H9 (cell line): ENCODE measurements around the gene MEI4. TPM values are rescaled to one million over a fixed set of nuclear protein-coding genes. Genes with fewer than 3 reads are reported as not detected.

Experiments
- DNase-seq: peaks from one replicate; pipeline ENCODE4 v3.0.0-alpha.2; 2017
- H2AFZ ChIP-seq: one replicate; pipeline ENCODE4 v1.6.1; 2013; ENCODE audit warnings: mild to moderate bottlenecking, low read length, control low read depth, moderate library complexity
- H2AK5ac ChIP-seq: 2 replicates; pipeline ENCODE4 v1.6.1; 2013; ENCODE audit warnings: low read length, control low read depth, mixed read lengths; ENCODE audit not compliant: insufficient read length
- H2BK120ac ChIP-seq: one replicate; pipeline ENCODE4 v1.6.1; 2013; ENCODE audit warnings: low read depth, mild to moderate bottlenecking, low read length, control low read depth, inconsistent platforms; ENCODE audit not compliant: poor library complexity, severe bottlenecking
- H2BK12ac ChIP-seq: 2 replicates; pipeline ENCODE4 v1.6.1; 2013; ENCODE audit warnings: low read length, control low read depth, mixed read lengths, low read depth; ENCODE audit not compliant: insufficient read length
- H2BK15ac ChIP-seq: 2 replicates; pipeline ENCODE4 v1.6.1; 2013; ENCODE audit warnings: low read depth, low read length, control low read depth
- H2BK20ac ChIP-seq: one replicate; pipeline ENCODE4 v1.6.1; 2013; ENCODE audit warnings: low read depth, mild to moderate bottlenecking, low read length, control low read depth, inconsistent platforms; ENCODE audit not compliant: poor library complexity, severe bottlenecking
- H2BK5ac ChIP-seq: 2 replicates; pipeline ENCODE4 v1.6.1; 2013; ENCODE audit warnings: low read length, control low read depth, mixed read lengths; ENCODE audit not compliant: insufficient read length
- H3K14ac ChIP-seq: 2 replicates; pipeline ENCODE4 v1.6.1; 2013; ENCODE audit warnings: low read length, control low read depth; ENCODE audit not compliant: insufficient read depth
- H3K18ac ChIP-seq: 2 replicates; pipeline ENCODE4 v1.6.1; 2013; ENCODE audit warnings: low read depth, mild to moderate bottlenecking, mixed read lengths, low read length, control low read depth; ENCODE audit not compliant: insufficient read length
- H3K23ac ChIP-seq: 2 replicates; pipeline ENCODE4 v1.6.1; 2013; ENCODE audit warnings: low read length, control low read depth, mixed read lengths, low read depth; ENCODE audit not compliant: insufficient read length
- H3K23me2 ChIP-seq: 2 replicates; pipeline ENCODE4 v1.6.1; 2013; ENCODE audit warnings: low read depth, mild to moderate bottlenecking, mixed read lengths, low read length, control low read depth; ENCODE audit not compliant: insufficient read length, poor library complexity, severe bottlenecking
- H3K27ac ChIP-seq: 2 replicates; pipeline ENCODE4 v1.5.1; 2013; ENCODE audit warnings: low read length, control low read depth, mixed read lengths, low read depth; ENCODE audit not compliant: insufficient read length
- H3K27me3 ChIP-seq: 2 replicates; pipeline ENCODE4 v1.6.1; 2013; ENCODE audit warnings: low read length, control low read depth, inconsistent platforms; ENCODE audit not compliant: insufficient read depth
- H3K4ac ChIP-seq: 2 replicates; pipeline ENCODE4 v1.6.1; 2013; ENCODE audit warnings: low read depth, mild to moderate bottlenecking, control low read depth, inconsistent platforms, low read length, moderate library complexity
- H3K4me1 ChIP-seq: 2 replicates; pipeline ENCODE4 v1.6.1; 2013; ENCODE audit warnings: low read length, control low read depth, inconsistent platforms; ENCODE audit not compliant: insufficient read depth
- H3K4me2 ChIP-seq: 2 replicates; pipeline ENCODE4 v1.6.1; 2013; ENCODE audit warnings: low read length, control low read depth, mixed read lengths; ENCODE audit not compliant: insufficient read length, insufficient read depth
- H3K56ac ChIP-seq: 2 replicates; pipeline ENCODE4 v1.6.1; 2013; ENCODE audit warnings: low read depth, mild to moderate bottlenecking, mixed read lengths, low read length, control low read depth; ENCODE audit not compliant: insufficient read length
- H3K79me1 ChIP-seq: 2 replicates; pipeline ENCODE4 v1.6.1; 2013; ENCODE audit warnings: low read depth, mild to moderate bottlenecking, moderate library complexity, low read length, control low read depth, inconsistent platforms; ENCODE audit not compliant: insufficient read depth, poor library complexity, severe bottlenecking
- H3K79me2 ChIP-seq: 2 replicates; pipeline ENCODE4 v1.6.1; 2013; ENCODE audit warnings: low read length, control low read depth, inconsistent platforms; ENCODE audit not compliant: insufficient read depth
- H3K9ac ChIP-seq: 2 replicates; pipeline ENCODE4 v1.6.1; 2013; ENCODE audit warnings: low read length, control low read depth, mixed read lengths; ENCODE audit not compliant: insufficient read length; ENCODE audit errors: extremely low read depth
- H3K9me3 ChIP-seq: one replicate; pipeline ENCODE4 v1.6.1; 2013; ENCODE audit warnings: low read depth, low read length, inconsistent platforms; ENCODE audit not compliant: control insufficient read depth
- H3T11ph ChIP-seq: one replicate; pipeline ENCODE4 v1.6.1; 2013; ENCODE audit warnings: mild to moderate bottlenecking, low read length, control low read depth, inconsistent platforms
- H4K20me1 ChIP-seq: one replicate; pipeline ENCODE4 v1.6.1; 2013; ENCODE audit not compliant: control insufficient read depth, insufficient read length, insufficient read depth
- H4K5ac ChIP-seq: 2 replicates; pipeline ENCODE4 v1.6.1; 2013; ENCODE audit warnings: low read depth, mild to moderate bottlenecking, mixed read lengths, low read length, control low read depth; ENCODE audit not compliant: insufficient read length
- H4K8ac ChIP-seq: replicated peaks from 2 replicates; pipeline ENCODE4 v1.6.1; 2013; ENCODE audit warnings: low read length, control low read depth, mixed read lengths, low read depth; ENCODE audit not compliant: insufficient read length
- H4K91ac ChIP-seq: 2 replicates; pipeline ENCODE4 v1.6.1; 2013; ENCODE audit warnings: low read depth, mild to moderate bottlenecking, moderate library complexity, mixed read lengths, low read length, control low read depth; ENCODE audit not compliant: insufficient read length
- H3K27ac Mint-ChIP-seq, 3 experiments: 2 replicates in 2 of 3; 3 replicates in 1 of 3; pipeline ENCODE4 v1.8.0; 2020 to 2021; ENCODE audit warnings: mixed read lengths in 3 of 3, mild to moderate bottlenecking in 1 of 3, moderate library complexity in 1 of 3
- H3K27me3 Mint-ChIP-seq: 2 replicates; pipeline ENCODE4 v1.8.0; 2021; ENCODE audit warnings: low read depth, mild to moderate bottlenecking, moderate library complexity, mixed read lengths
- H3K36me3 Mint-ChIP-seq, 3 experiments: 2 replicates in 2 of 3; 3 replicates in 1 of 3; pipeline ENCODE4 v1.8.0; 2020 to 2021; ENCODE audit warnings: low read depth in 3 of 3, mixed read lengths in 3 of 3; ENCODE audit not compliant: insufficient read depth in 1 of 3
- H3K4me1 Mint-ChIP-seq, 2 experiments: 2 replicates each; pipeline ENCODE4 v1.8.0; 2020; ENCODE audit warnings: mixed read lengths in 2 of 2
- H3K4me3 Mint-ChIP-seq, 2 experiments: 2 replicates in 1 of 2; 3 replicates in 1 of 2; pipeline ENCODE4 v1.8.0; 2020 to 2021; ENCODE audit warnings: mild to moderate bottlenecking in 2 of 2, mixed read lengths in 2 of 2, moderate library complexity in 1 of 2
- H3K9me3 Mint-ChIP-seq, 2 experiments: 2 replicates in 1 of 2; 3 replicates in 1 of 2; pipeline ENCODE4 v1.8.0; 2020; ENCODE audit warnings: mild to moderate bottlenecking in 2 of 2, mixed read lengths in 2 of 2, moderate library complexity in 1 of 2
- CTCF ChIP-seq: fragments of 200-600 bp; sonication (generic); conservative IDR thresholded peaks from 3 replicates; pipeline ENCODE4 v1.8.0; 2021; ENCODE audit warnings: antibody characterized with exemption, mild to moderate bottlenecking
- WGBS: extraction: QIAGEN DNeasy Blood & Tissue Kit; methylation state at CpG from one replicate; pipeline ENCODE4 v1.1.7; 2013; ENCODE audit warnings: missing lambda C conversion rate, low lambda C conversion rate, mixed read lengths; ENCODE audit not compliant: insufficient read length; ENCODE audit errors: extremely low coverage; 5-methylcytosine and 5-hydroxymethylcytosine counted together
- total RNA-seq: library from RNA; stranded (reverse); gene quantifications from 2 replicates; pipeline ENCODE4 v1.2.1, GENCODE V29; 2021

MEI4 gene
- total RNA-seq, 1 experiment from 2014 or later, result 0.55 TPM

- no peak overlapping the region for H3K14ac ChIP-seq
- H3K4me3 Mint-ChIP-seq, result no peak overlapping the region
- no peaks in the 10 kb centered on the region for H4K20me1 ChIP-seq
- no peak overlapping the region for H2BK15ac ChIP-seq
- peaks cover 0 to 3% of the 10 kb centered on the region in 2 experiments; a peak in 2 of 4 replicates for H3K4me1 Mint-ChIP-seq
- no peak overlapping the region for H3K18ac ChIP-seq
- no peak overlapping the region for H4K8ac ChIP-seq
- TF ChIP-seq CTCF, result no peak
- H3K27ac ChIP-seq, result no peak overlapping the region
- no peak overlapping the region for H3K4ac ChIP-seq
- no peak overlapping the region for H2AK5ac ChIP-seq
- H3T11ph ChIP-seq, result no peak overlapping the region
- H3K36me3 Mint-ChIP-seq, result no peaks in the 10 kb centered on the region
- no peak overlapping the region for H4K5ac ChIP-seq
- H3K79me2 ChIP-seq, result no peaks in the 10 kb centered on the region
- no peak overlapping the region for H2BK120ac ChIP-seq
- H4K91ac ChIP-seq, result no peak overlapping the region
- no peaks in the 10 kb centered on the region for H3K9me3 Mint-ChIP-seq
- no CpG with 5 or more reads among the region's 2 CpGs for WGBS
- H3K27ac Mint-ChIP-seq, result no peak overlapping the region
- no peaks in the 10 kb centered on the region; the same call in 1 of the 2 replicates for H3K27me3 ChIP-seq
- H3K79me1 ChIP-seq, result no peaks in the 10 kb centered on the region
- no peak overlapping the region for H3K4me2 ChIP-seq
- H3K9me3 ChIP-seq, result no peaks in the 10 kb centered on the region
- H2AFZ ChIP-seq, result no peak overlapping the region
- H3K23ac ChIP-seq, result no peak overlapping the region
- no peak overlapping the region for H3K9ac ChIP-seq
- H2BK5ac ChIP-seq, result no peak overlapping the region
- H3K56ac ChIP-seq, result no peak overlapping the region
- no peaks in the 10 kb centered on the region; the same call in 1 of the 2 replicates for H3K27me3 Mint-ChIP-seq
- no peak overlapping the region for H2BK20ac ChIP-seq
- H2BK12ac ChIP-seq, result no peak overlapping the region
- no peaks in the 10 kb centered on the region for H3K4me1 ChIP-seq
- no peak for DNase-seq
- no peaks in the 10 kb centered on the region for H3K23me2 ChIP-seq
Observed at GRCh38 chr6:77669913-77670312, 17.1 kb downstream of the MEI4 start.
